Measurements from ENCODE around the gene BEAN1.
"Not testable (repeated sequence)": the region's sequence is repeated elsewhere in the genome, so short reads cannot be mapped to it uniquely, and the experiment has no call there.

DNA sequence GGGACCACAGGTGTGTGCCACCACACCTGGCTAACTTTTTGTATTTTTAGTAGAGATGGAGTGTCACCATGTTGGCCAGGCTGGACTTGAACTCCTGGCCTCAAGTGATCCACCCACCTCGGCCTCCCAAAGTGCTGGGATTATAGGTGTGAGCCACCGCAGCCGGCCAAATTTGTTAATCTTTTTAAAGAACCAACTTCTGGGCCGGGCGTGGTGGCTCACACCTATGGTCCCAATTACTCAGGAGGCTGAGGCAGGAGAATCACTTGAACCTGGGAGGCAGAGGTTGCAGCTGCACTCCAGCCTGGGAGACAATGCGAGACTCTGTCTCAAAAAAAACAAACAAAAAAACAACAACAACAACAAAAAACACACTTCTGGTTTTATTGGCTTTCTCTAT is 38.9 kb downstream of the BEAN1 start:
- TF ChIP-seq EZH2 (IDR thresholded peaks at IDR 0.05; ENCODE audit: low read depth, unreplicated experiment); EZH2phosphoT487 (IDR thresholded peaks at IDR 0.05; ENCODE audit: unreplicated experiment): not testable (repeated sequence)

All from GM23338 (cell line).